Epidermal melanocyte (primary cell): ENCODE data around the gene ATG2B.
"Not testable (repeated sequence)": the region's sequence is repeated elsewhere in the genome, so short reads cannot be mapped to it uniquely, and the experiment has no call there.

Experiments used
- DNase-seq: peaks from one replicate; pipeline ENCODE4 v3.0.0; 2011; ENCODE audit warnings: low spot score; ENCODE audit not compliant: insufficient read length

The ATG2B gene

GRCh38 chr14:96373538-96373937 is 10.4 kb upstream of the ATG2B start:
- DNase-seq: no peak

- no peak for DNase-seq
Measured at GRCh38 chr14:96370528-96370927, 7.4 kb upstream of the ATG2B start.

DNA sequence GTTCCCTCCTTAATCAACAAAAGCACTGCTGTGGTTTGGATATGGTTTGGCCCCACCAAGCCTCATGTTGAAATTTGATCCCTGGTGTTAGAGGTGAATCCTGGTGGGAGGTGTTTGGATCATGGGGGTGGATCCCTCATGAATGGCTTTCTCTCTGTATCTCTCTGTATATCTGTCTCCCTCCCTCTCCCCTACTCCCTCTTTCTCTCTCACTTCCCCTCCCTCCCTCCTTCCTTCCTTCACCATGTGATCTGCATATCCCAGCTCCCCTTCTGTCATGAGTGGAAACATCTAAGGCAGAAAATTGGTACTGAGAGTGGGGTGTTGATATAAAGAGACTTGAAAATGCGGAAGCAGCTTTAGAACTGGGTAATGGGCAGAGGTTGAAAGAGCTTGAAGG is 5.4 kb upstream of the ATG2B start:
- DNase-seq: no peak

- no peak for DNase-seq
Measured at GRCh38 chr14:96364962-96365361, 1.8 kb upstream of the ATG2B start.

- no peak for DNase-seq
Measured at GRCh38 chr14:96363751-96364336, 703 bp upstream of the ATG2B start.

DNA sequence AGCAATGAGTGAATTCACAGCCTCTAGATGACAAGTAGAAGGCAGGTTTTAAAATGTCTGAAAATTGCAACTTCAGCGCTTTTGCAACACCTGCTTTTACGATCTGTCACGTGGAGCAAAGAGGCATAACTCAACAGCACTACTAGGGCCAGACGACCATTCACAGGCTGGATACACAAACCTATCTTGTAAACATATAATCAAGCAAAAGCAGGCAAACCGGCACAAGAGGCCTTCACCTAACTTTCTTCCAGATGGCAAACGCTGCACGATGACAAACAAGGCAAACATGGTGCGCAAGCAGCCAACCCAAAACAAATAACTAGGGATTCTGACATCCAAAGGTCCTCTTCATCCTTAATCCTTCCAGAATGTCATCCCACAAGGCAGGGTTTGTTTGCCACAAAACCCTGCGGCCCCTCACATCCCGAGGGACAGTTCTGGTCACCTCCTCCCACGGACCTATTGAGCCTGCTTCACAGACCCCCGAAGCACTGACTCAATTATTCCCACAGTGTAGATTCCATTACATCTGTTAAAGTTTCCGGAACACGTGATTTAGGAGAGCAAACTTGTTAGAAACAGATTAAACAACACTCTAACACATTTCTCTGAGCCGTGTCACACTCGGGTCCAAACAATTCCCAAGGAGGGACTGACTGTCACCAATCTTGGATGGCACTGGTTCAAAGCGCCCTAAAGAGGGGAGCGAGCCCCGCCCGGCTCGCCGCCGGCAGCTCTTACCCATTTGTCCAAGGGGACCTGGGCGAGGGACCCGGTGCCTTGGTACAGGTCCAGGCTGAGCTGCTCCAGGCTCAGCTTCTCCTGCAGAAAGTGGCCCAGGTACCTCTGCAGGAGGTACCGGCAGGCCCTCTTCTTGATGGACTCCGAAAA is 823 bp downstream of the ATG2B start:
- DNase-seq: no peak

DNA sequence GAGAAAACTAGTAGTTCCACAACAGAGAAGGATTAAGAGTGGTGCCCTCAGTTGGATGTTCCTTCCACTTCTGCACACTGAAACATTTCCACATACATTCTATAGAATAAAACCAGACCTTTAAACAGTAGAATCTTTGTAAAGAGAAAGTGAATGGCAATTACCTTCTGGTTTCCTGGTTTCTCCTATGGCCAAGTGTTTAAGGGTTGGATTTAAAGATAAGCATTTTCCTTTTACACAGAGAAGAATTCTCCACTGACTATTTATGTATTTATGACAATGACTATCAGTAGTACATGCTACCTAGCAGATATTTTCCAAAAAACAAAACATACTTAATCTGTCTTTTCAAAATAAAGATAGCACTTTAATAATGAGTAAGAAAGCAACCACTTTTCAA is 3.2 kb downstream of the ATG2B start:
- DNase-seq: no peak

GRCh38 chr14:96357216-96357615 is 5.9 kb downstream of the ATG2B start:
- DNase-seq: no peak

DNA sequence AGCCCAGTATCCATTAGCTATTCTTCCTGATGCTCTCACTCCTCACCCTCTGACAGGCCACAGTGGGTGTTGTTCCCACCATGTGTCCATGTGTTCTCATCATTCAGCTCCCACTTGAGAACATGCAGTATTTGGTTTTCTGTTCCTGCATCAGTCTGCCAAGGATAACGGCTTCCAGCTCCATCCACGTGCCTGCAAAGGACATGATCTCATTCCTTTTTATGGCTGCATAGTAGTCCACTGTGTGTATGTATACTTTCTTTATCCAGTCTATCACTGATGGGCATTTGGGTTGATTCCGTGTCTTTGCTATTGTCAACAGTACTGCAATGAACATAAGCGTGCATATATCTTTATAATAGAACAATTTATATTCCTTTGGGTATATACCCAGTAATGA is 8.9 kb downstream of the ATG2B start:
- no peak for DNase-seq

DNA sequence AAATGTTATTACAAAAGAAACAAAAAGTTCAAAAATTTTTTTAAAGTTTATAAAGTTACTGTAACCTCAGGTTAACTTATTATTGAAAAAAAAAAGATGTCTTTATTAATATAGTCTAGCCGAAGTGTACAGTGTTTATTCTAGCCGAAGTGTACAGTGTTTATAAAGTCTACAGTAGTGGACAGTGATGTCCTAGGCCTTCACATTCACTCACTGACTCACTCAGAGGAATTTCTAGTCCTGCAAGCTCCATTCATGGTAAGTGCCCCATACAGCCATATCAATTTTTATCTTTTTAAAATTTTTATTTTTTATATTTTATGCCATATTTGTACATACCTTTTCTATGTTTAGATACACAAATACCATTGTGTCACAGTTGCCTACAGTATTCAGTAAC is 10.4 kb downstream of the ATG2B start:
- no peak for DNase-seq

DNA sequence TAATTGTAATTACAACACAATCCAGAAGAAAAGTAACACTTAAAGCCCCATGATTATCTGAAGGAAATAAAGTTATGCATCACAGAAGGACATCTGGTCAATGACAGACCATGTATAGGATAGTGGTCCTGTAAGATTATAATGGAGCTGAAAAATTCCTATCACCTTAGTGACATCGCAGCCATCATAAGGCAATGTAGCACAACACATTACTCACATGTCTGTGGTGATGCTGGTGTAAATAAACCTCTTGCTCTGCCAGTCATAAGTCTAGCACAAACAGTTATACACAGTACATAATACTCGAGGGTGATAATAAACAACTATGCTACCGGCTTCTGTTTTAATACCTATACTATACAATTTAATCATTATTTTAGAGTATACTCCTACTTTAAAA is 11.2 kb downstream of the ATG2B start:
- DNase-seq: no peak

DNA sequence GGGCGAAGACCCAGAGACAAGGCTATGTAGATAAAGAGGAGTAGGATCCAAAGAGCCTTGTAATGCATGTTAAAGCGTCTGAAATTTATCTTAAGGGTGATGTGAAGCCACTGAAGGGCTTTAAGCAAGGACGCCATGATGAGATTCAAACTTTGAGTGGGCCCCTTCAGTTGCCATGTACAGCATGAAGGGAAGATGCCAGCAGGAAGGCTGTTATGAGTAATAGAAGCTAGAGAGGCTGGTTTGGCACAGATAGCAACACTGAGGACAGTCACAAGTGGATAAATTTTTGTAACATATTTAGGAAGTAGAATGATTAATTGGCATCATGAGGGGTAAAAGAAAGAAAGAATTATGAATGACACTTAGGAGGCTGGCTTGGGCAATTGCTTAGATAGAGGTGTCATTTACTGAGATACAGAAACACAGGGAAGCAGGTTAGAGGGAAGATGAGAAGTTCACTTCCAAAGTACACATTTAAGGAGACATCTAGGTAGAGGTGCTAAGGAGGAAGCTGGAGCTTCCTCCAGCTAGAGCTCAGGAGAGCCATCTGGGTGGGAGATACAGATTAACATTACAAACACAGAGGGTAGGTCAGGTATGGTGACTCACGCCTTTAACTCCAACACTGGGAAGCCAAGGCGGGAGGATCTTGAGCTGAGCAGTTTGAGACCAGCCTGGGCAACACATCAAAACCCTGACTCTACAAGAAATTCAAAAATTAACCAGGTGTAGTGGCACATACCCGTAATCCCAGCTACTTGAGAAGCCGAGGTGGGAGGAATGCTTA is 13.7 kb downstream of the ATG2B start:
- DNase-seq: no peak

DNA sequence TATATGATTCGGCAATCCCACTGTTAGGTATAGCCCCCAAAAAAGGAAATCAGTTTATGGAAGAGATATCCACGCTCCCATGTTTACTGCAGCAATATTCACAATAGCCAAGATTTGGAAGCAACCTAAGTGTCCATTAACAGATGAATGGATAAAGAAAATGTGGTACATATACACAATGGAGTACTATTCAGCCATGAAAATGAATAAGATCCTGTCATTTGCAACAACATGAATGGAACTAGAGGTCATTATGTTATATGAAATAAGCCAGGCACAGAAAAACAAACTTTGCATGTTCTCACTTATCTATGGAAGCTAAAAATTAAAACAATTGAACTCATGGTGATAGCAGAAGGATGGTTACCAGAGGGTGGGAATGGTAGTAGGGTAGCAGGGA is 15.2 kb downstream of the ATG2B start:
- not testable (repeated sequence) for DNase-seq

DNA sequence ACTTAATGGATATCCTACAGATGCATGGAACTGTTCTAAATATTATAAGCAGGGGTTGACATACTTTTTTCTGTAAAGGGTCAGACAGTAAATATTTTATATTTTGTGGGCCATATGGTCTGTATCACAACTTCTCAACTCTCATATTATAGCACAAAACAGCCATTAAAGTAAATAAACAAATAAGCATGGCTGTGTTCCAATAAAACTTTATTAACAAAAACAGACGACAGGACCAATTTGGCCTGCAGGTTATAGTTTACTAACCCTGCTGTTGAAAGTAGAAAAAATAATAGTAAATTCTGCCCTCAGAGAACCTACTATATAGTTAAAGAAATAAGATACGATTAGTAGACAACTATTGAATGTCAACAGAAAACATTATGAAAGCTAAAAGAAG is 17.5 kb downstream of the ATG2B start:
- no peak for DNase-seq

- no peak for DNase-seq
Measured at GRCh38 chr14:96341323-96341722, 21.8 kb downstream of the ATG2B start.

DNA sequence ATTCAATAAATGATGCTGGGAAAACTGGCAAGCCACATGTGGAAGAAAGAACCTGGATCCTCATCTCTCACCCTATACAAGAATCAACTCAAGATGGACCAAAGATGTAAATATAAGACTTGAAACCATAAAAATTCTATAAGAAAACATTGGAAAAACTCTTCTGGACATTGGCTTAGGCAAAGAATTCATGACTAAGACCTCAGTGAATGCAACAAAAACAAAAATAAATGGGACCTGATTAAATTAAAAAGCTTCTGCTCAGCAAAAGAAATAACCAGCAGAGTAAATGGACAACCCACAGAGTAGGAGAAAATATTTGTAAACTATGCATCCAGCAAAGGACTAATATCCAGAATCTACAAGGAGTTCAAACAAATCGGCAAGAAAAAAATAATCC is 24.6 kb downstream of the ATG2B start:
- DNase-seq: no peak

GRCh38 chr14:96324219-96324618 is 38.9 kb downstream of the ATG2B start:
- DNase-seq: no peak

- DNase-seq: no peak
Measured at GRCh38 chr14:96320605-96321004, 42.5 kb downstream of the ATG2B start.

DNA sequence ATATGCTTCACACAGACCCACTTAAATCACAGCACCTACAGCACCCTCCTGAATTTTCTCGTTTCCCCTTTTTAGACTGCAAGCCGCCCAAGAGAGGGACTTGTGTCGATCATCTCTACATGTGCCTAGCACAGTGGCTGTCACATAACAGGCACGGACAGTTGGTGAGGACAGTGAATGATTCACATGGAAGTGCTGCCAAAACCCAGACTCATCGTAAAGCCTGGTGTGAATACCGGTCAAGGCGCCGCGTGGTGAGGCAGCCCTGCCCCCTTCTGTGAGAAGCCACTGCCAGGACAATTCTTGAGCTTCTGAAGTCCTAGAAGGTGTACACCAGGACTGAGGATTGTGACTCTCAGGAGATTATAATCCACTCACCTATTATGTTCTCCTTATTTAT is 44.3 kb downstream of the ATG2B start:
- no peak for DNase-seq

- no peak for DNase-seq
Measured at GRCh38 chr14:96316087-96316486, 47.1 kb downstream of the ATG2B start.

GRCh38 chr14:96310906-96311305 is 52.2 kb downstream of the ATG2B start:
- no peak for DNase-seq

DNA sequence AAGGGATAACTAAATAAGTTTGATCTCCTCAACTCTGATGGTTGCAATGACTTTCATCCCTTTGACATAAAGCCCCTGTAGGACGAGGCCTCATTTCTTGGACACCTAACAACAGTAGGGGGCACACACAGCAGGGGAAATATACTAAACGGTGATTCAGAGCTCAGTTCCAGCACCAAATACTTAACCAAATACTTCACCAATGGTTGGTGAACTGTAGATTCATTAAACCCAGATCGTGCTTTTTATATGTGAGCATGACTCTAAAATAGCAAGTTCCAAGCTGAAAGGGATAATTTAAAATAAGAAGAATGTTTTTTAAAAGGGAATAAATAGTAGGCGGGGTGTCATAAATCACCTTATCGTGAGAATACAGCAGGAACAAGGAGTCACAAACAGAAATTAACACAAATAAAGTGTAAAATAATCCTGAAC is 53.2 kb downstream of the ATG2B start:
- no peak for DNase-seq
